Gastrocnemius medialis (tissue), 4 donors: ENCODE data around the gene CASZ1. TPM values are rescaled to one million over a fixed set of nuclear protein-coding genes. Genes with fewer than 3 reads are reported as not detected.

Experiments used
- ATAC-seq, 2 donors: fragments of 150-250 bp; one replicate each; pipeline ENCODE4 v1.9.1; 2016
- DNase-seq, 2 donors: peaks; one replicate each; pipeline ENCODE4 v3.0.0-alpha.2; 2019
- H3K27ac ChIP-seq, 4 donors: fragments of 200-600 bp; sonication (generic); 1 replicate in 1 of 4; 2 replicates in 3 of 4; pipeline ENCODE4 v1.5.1; 2016 to 2018; ENCODE audit warnings: mild to moderate bottlenecking in 2 of 4, moderate library complexity in 1 of 4
- H3K27me3 ChIP-seq, 3 donors: fragments of 200-600 bp; sonication (generic) in 2 of 3; 1 replicate in 1 of 3; 2 replicates in 2 of 3; pipeline versions ENCODE4 v1.5.1 to v1.6.0; 2016 to 2019; ENCODE audit warnings: mild to moderate bottlenecking in 1 of 3, moderate library complexity in 1 of 3
- H3K36me3 ChIP-seq, 2 donors: fragments of 200-600 bp; sonication (generic) in 1 of 2; one replicate each; pipeline ENCODE4 v1.5.1; 2017 to 2018
- H3K4me1 ChIP-seq, 2 donors: fragments of 200-600 bp; sonication (generic) in 1 of 2; one replicate each; pipeline ENCODE4 v1.5.1; 2016 to 2017; ENCODE audit warnings: mild to moderate bottlenecking in 2 of 2
- H3K4me3 ChIP-seq, 4 donors: fragments of 200-600 bp; sonication (generic) in 3 of 4; 1 replicate in 1 of 4; 2 replicates in 3 of 4; pipeline ENCODE4 v1.5.1; 2016 to 2019; ENCODE audit warnings: mild to moderate bottlenecking in 2 of 4
- H3K9me3 ChIP-seq, 3 donors: fragments of 200-600 bp; sonication (generic) in 2 of 3; 1 replicate in 1 of 3; 2 replicates in 2 of 3; pipeline ENCODE4 v1.5.1; 2016 to 2019
- POLR2A ChIP-seq, 2 donors: fragments of 450-650 bp; IDR thresholded peaks; one replicate each; pipeline ENCODE4 v1.6.1; 2017; ENCODE audit warnings: antibody characterized with exemption in 2 of 2, mild to moderate bottlenecking in 2 of 2, moderate library complexity in 2 of 2
- in situ Hi-C, 4 donors: fragments of 200-750 bp; cut with MboI; loops; one replicate each; pipeline versions ENCODE4 v1.15.0 to v1.8.0; 2017; ENCODE audit warnings: low sequenced_read_pairs in 4 of 4
- intact Hi-C: fragments of 100-400 bp; cut with DNase I; formaldehyde crosslinking; loops from one replicate; pipeline ENCODE4 v1.15.1; 2023; ENCODE audit warnings: low total_unique reads
- total RNA-seq, 4 donors: library from RNA; depleted of rRNA; stranded (reverse); fragments of >200 nt; gene quantifications; one replicate each; pipeline versions ENCODE4 v1.1.0 to v1.2.3, GENCODE V29; 2016
- TF ChIP-seq, protein P1 (sequence below), 5 experiments: fragments of 450-650 bp in 3 of 5; fragments of 200-600 bp in 2 of 5; sonication (generic) in 2 of 5; IDR thresholded peaks in 4 of 5; conservative IDR thresholded peaks in 1 of 5; 1 replicate in 4 of 5; 2 replicates in 1 of 5; pipeline ENCODE4 v1.5.1; 2016 to 2019; ENCODE audit warnings: antibody characterized with exemption in 5 of 5, mild to moderate bottlenecking in 3 of 5, moderate library complexity in 3 of 5

The CASZ1 gene
- total RNA-seq, 4 donors from 2014 or later, result 19.1 to 121 (median 80.6) TPM

DNA sequence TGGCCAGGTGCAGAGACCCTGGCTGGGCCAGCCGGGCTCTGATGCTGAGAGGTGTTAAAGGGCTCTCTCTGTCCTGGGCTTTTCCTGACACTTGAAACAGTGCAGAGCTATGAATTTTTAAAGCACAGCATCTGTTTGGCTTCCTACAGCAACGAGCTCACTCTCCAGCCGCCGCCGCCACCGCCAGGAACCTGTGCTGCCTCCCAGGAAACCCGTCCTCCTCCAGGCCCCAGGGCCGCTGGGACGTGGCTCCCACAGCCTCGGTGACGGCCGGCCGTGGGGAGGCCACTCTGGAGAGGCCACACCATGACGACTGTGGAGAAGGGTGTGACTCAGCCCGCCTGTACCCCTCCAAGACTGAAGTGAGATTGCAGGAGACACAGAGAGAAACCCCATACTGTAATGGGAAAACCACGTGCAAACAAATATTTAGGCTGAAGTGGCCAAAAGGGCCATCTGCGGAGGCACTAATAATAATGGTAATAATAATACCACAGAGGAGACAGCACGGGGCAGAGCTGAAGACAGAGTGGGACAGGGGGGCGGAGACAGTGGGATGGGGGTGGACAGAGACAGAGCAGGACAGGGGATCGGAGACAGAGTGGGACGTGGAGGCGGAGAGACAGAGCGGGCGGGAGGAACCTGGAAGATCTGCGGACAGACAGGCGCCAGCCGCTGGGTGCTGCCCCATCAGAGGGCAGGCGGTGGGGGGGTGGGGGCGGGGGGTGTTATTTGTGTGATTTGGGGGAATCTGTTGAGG lies 139.2 kb downstream of the CASZ1 start:
- in situ Hi-C loops, result no loop called here
- intact Hi-C loops, result loop anchor here (2.0 kb wide), 1 partner anchor 16 kb away; no protein-coding TSS in a partner anchor
- DNase-seq (no peak), ATAC-seq (no peak)
- Histone ChIP-seq H3K27me3 (no peaks in the 10 kb centered on the region), H3K4me3 (no peak overlapping the region), H3K4me1 (no peaks in the 10 kb centered on the region), H3K9me3 (no peaks in the 10 kb centered on the region), H3K27ac (no peak overlapping the region), H3K36me3 (peaks cover 0 to 46% of the 10 kb centered on the region in 2 donors)
- no peak for TF ChIP-seq POLR2A (IDR thresholded peaks at IDR 0.05)
- TF ChIP-seq, protein P1, sequence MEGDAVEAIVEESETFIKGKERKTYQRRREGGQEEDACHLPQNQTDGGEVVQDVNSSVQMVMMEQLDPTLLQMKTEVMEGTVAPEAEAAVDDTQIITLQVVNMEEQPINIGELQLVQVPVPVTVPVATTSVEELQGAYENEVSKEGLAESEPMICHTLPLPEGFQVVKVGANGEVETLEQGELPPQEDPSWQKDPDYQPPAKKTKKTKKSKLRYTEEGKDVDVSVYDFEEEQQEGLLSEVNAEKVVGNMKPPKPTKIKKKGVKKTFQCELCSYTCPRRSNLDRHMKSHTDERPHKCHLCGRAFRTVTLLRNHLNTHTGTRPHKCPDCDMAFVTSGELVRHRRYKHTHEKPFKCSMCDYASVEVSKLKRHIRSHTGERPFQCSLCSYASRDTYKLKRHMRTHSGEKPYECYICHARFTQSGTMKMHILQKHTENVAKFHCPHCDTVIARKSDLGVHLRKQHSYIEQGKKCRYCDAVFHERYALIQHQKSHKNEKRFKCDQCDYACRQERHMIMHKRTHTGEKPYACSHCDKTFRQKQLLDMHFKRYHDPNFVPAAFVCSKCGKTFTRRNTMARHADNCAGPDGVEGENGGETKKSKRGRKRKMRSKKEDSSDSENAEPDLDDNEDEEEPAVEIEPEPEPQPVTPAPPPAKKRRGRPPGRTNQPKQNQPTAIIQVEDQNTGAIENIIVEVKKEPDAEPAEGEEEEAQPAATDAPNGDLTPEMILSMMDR (IDR thresholded peaks at IDR 0.05 in 4 of 5, conservative IDR thresholded peaks at IDR 0.05 in 1 of 5), result no peak

DNA sequence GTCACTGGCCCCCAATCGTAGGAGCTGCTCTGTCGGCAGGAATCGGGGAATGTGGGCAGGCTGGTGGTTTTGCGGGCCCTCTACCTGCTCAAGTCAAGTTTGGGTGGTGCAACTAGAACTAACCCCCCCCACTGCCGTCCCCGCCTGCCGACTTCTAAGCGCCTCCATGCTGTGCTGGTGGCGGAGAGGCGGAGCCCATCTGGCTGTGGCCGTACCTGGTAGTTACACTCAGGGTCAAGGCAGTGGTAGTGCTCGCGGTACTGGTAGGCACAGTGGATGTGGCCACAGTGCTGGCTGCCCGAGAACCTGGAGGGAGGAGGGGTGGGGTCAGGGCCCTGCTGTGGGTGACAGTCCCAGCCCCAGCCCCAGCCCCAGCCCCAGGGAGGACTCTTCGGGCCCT lies 140.0 kb downstream of the CASZ1 start:
- Histone ChIP-seq H3K9me3 (no peaks in the 10 kb centered on the region), H3K4me1 (no peaks in the 10 kb centered on the region), H3K4me3 (no peak overlapping the region), H3K27ac (no peak overlapping the region), H3K36me3 (peaks cover 0 to 48% of the 10 kb centered on the region in 2 donors), H3K27me3 (no peaks in the 10 kb centered on the region)
- in situ Hi-C loops (no loop called here), intact Hi-C loops (loop anchor here (2.0 kb wide), 1 partner anchor 16 kb away; no protein-coding TSS in a partner anchor)
- no peak for DNase-seq
- TF ChIP-seq, protein P1 (IDR thresholded peaks at IDR 0.05 in 4 of 5, conservative IDR thresholded peaks at IDR 0.05 in 1 of 5), result no peak
- no peak for TF ChIP-seq POLR2A (IDR thresholded peaks at IDR 0.05)
- no peak for ATAC-seq

DNA sequence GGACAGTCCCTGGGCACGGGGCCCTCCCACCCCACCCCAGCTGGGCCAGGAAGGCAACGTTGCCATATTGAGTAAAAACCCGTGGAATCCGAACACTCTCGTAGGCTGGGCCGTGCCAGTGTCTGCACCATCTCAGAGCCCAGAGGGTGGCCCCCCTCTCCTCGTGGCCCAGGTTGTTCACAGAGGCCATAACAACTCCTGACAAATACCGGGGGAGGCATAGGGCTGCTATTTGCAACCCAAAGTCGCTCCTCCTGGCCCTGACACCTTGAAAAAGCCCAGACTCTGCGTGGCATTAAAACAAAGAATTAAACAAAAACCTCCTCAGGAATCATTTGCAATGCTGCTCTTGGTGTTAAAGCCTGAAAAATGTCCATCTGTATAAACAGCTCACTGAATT lies 141.4 kb downstream of the CASZ1 start:
- Histone ChIP-seq H3K4me3 (no peak overlapping the region), H3K4me1 (no peaks in the 10 kb centered on the region), H3K9me3 (no peaks in the 10 kb centered on the region), H3K27ac (no peak overlapping the region), H3K36me3 (peaks cover 0 to 54% of the 10 kb centered on the region in 2 donors), H3K27me3 (no peaks in the 10 kb centered on the region)
- ATAC-seq (no peak), DNase-seq (no peak)
- intact Hi-C loops (no loop called here), in situ Hi-C loops (no loop called here)
- TF ChIP-seq, protein P1 (IDR thresholded peaks at IDR 0.05 in 4 of 5, conservative IDR thresholded peaks at IDR 0.05 in 1 of 5), result no peak
- no peak for TF ChIP-seq POLR2A (IDR thresholded peaks at IDR 0.05)

DNA sequence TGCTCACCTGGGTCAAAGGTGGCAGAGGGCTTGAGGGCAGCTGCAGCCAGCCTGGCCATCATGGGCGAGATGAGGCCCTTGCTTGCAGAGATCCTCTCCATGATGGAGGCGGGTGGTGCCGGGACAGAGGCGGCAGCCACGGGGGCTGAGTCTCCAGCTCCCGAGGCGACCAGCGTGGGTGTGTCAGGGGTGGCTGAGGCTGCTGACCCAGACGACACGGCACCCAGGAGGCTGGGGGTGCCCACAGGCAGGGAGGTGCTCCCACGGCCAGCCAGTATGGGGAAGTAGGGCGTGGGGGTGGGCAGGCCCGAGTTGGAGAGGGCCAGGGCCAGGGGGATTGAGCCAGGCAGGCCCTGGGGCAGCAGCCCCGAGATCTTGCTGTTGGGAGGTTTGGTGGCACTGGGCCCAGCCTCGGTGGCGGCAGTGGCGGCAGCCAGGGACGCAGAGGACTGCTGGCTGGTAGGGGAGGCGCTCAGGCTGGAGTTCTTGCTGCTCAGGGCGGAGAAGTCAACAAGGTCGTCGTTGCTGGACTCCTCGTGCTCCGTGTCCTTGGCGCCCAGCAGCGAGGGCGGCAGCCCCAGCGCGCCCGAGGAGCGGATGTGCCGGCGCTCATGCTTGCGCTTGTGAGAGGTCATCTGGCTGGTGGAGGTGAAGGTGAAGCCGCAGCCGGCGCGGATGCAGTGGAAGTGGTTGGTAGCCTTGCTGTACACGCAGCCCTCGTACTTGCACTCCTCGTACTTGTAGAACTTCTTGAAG lies 142.9 kb downstream of the CASZ1 start:
- Histone ChIP-seq H3K27ac (no peak overlapping the region), H3K4me1 (no peaks in the 10 kb centered on the region), H3K4me3 (no peak overlapping the region), H3K9me3 (no peaks in the 10 kb centered on the region), H3K27me3 (no peaks in the 10 kb centered on the region), H3K36me3 (peaks cover 0 to 56% of the 10 kb centered on the region in 2 donors)
- TF ChIP-seq POLR2A (IDR thresholded peaks at IDR 0.05), result no peak
- TF ChIP-seq, protein P1 (IDR thresholded peaks at IDR 0.05 in 4 of 5, conservative IDR thresholded peaks at IDR 0.05 in 1 of 5), result no peak
- in situ Hi-C loops, result no loop called here
- intact Hi-C loops, result no loop called here
- DNase-seq (no peak), ATAC-seq (no peak)
